HG03575 (cell line): Measurements from ENCODE around the gene LIMK1.
"Not testable (repeated sequence)": the region's sequence is repeated elsewhere in the genome, so short reads cannot be mapped to it uniquely, and the experiment has no call there.

Experiments
- ATAC-seq: cut with Tn5 transposase; IDR thresholded peaks from one replicate; pipeline ENCODE4 v1.9.1; 2021; ENCODE audit not compliant: unreplicated experiment, insufficient number of reproducible peaks, low FRiP score; ENCODE audit errors: extremely low read depth

LIMK1 gene

GRCh38 chr7:74083117-74083876 lies at the start of gene LIMK1:
Gene LIMK1 (plus strand): TSS chr7:74083804. CDS start chr7:74083991, 187 bp downstream.
- ATAC-seq = no peak

- no peak for ATAC-seq
Observed at GRCh38 chr7:74037609-74038008, 46.0 kb upstream of the LIMK1 start.

- no peak for ATAC-seq
Observed at GRCh38 chr7:74038194-74038961, 45.2 kb upstream of the LIMK1 start.

DNA sequence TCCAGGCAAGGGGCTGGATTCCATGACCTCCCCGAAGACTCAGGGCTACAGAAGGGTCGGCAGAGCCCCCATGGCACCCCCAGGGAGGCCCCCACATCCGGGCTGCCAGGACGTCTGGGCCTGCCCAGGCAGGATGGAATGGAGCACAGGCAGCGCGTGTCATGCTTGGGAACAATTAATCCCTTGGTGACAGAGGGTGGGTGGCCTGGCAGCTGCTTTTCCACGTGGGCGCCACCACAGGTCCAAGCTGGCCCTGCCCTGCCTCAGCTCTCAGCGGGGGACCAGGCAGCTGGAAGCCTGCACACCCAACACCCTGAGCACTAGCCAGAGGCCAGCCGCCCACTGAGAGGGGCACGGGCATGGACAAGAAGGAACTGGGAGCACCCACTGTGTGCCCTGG lies 44.3 kb upstream of the LIMK1 start:
- no peak for ATAC-seq

DNA sequence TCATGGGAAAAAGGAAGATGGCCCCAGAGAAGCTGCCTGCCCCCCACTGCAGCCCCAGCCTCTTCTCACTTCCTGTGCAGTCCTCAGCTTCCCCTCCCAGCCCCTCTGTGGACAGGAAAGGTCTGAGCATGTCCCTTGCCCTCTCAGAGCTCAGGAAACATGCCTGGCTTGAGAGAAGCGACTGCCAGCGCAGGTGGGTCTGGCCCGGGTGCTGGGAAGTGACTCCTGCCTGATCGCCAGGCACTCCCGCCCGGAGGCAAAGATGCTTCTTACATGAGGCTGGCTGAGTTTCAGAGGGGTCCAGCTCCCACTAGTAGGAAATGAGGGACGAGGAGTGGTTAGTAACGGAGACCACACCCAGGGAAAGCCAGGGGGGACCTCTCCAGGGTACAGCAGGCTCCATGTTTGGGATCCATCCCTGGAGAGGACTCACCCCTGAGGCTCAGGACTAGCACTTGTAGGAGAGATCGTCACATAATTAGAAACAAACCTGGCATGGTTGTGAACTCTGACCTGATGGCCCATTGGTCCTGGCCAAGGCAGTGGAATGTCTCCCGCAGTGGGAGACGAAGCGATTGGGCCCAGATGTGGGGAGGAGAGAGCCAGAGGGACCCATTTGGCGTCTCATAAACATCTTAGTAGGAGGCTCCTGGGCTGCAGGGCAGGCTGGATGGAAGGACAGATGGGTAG lies 43.4 kb upstream of the LIMK1 start:
- ATAC-seq = no peak

DNA sequence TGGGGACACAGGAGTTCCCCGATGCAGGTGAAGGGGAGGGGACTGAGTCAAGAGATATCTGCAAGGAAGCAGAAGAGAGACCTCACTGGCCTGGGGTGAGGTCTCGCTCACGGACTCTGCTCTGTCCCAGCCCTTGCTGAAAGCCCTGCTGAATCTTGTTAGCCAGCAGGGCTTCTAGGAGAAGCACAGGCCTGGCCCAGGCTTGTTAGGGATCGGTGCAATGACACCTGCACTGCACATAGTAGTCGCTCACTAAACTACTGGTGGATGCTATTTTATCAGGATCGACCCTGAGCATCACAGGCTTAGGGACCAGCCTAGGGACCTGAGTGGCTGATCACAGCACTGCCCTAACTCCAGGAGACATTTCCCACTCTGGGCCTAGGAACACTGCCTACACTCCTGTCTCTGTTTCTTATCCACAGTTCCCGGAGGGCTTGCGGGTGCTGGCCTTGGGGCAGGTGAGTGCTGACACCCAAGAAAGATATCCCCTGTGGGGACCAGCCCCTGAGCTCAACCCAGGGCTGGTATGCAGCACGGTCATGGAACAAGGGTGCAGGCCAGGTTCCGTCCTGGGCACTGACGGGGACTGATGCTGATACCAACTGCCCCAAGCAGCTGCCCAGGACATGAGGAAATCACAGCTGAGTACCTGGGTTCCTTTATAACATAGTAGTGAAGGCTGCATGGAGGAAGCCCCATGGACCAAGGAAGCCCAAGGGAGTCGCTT lies 42.6 kb upstream of the LIMK1 start:
- no peak for ATAC-seq

DNA sequence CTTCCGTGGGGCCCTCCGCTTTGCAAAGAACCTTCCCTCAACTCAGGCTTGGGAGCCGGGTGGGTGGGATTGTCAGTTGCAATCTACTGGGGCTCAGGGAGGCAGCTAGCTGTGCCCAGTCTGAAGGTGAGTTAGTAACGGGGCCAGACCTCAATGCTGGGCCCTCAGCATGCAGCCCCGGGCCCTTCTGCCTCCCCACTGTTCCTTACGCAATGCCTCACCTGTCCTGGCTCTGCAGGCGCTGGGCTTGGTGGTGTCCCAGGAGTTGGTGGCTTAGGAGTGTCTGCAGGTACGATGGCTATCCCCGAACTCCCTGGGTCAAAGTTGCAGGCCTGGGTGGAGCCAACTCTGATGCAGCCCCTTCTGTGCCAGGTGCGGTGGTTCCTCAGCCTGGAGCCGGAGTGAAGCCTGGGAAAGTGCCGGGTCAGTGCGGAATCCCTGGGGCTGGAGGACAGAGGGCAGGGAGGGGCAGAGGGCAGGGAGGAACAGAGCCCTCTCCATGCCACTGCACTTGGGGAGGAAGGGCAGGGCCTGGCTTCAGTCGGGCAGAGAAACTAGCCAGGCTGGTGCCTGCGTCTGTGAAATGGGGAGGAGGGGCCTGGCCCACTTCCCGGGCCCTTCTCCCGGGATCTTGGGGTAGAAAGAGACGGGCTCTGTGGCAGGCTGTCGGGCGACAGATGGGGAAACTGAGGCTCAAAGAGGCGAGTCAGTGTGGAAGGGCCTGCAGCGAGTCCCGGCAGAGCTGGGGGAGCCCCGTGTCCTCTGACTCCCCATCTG lies 40.7 kb upstream of the LIMK1 start:
- no peak for ATAC-seq

DNA sequence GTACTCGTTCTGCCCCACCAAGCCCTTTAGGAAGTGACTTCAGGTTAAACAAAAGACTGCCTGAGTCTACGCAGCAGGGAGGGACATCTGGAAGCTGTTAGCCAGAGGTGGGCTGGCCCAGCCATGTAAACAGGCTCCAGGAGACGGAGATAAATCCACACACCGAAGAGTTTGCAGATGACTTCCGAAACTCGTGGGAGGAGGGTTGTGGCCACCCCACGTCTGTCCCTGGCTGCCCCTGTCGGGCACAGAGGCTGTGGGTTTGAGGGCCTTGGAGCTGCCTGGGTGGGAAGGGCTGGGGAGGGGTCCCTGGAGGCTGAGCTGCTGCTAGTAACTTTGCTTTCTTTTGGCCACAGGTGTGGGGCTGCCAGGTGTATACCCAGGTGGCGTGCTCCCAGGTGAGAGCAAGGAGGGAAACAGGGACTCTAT lies 40.1 kb upstream of the LIMK1 start:
- ATAC-seq = no peak

GRCh38 chr7:74044366-74045350 lies 38.9 kb upstream of the LIMK1 start:
- no peak for ATAC-seq

- ATAC-seq = not testable (repeated sequence)
Observed at GRCh38 chr7:74046581-74046980, 37.0 kb upstream of the LIMK1 start.

- ATAC-seq = no peak
Observed at GRCh38 chr7:74047804-74048380, 35.7 kb upstream of the LIMK1 start.

GRCh38 chr7:74048999-74049599 lies 34.5 kb upstream of the LIMK1 start:
- no peak for ATAC-seq

GRCh38 chr7:74049997-74050798 lies 33.4 kb upstream of the LIMK1 start:
- no peak for ATAC-seq

GRCh38 chr7:74051193-74051592 lies 32.4 kb upstream of the LIMK1 start:
- ATAC-seq = no peak

DNA sequence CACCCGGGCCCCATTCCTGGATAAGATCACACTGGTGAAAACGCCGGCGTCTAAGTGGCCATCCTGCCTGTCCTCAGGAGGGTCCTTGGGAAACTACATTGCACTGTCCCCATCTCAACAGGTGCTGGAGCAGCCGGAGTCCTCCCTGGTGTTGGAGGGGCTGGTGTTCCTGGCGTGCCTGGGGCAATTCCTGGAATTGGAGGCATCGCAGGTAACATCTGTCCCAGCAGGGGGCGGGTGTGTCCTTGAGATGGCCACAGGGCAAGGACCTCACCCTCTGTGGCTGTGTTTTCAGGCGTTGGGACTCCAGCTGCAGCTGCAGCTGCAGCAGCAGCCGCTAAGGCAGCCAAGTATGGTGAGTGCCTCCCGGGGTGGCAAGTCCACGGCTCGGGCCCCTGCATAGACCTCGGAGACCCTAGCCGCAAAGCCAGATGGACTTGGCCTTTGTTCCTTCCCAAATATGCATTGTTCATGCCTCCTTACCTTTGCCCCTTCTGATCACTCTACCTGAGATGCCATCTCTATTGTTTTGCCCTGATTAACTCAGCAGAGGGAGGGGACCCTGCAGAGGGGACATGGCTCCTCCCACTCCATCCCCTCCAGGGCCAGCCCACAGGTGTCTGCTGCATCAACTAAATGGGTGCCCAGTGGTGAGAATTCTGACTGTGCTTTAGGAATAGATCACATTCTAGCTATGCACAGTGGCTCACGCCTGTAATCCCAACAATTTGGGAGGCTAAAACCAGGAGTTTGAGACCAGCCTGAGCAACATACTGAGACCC lies 31.8 kb upstream of the LIMK1 start:
- ATAC-seq = no peak
